ENCODE data around the gene G3BP1.
"Not testable (repeated sequence)": the region's sequence is repeated elsewhere in the genome, so short reads cannot be mapped to it uniquely, and the experiment has no call there.

The G3BP1 gene

GRCh38 chr5:151800532-151800931 is 28.8 kb downstream of the G3BP1 start:
- no peak for DNase-seq

GRCh38 chr5:151805414-151806223 is 33.9 kb downstream of the G3BP1 start:
- peak; percentile 38 for DNase-seq

GRCh38 chr5:151808451-151809169 is 36.9 kb downstream of the G3BP1 start:
- DNase-seq, result no peak

- peak; percentile 27 for DNase-seq
Observed at GRCh38 chr5:151810449-151810848, 38.7 kb downstream of the G3BP1 start.

- DNase-seq, result no peak
Observed at GRCh38 chr5:151810897-151811296, 39.1 kb downstream of the G3BP1 start.

GRCh38 chr5:151811593-151812321 is 40.0 kb downstream of the G3BP1 start:
- DNase-seq, result no peak

- DNase-seq, result peak; percentile 42
Observed at GRCh38 chr5:151812757-151813309, 41.1 kb downstream of the G3BP1 start.

- DNase-seq, result no peak
Observed at GRCh38 chr5:151815051-151815450, 43.3 kb downstream of the G3BP1 start.

GRCh38 chr5:151819830-151820229 is 48.1 kb downstream of the G3BP1 start:
- DNase-seq, result no peak

GRCh38 chr5:151820271-151820670 is 48.5 kb downstream of the G3BP1 start:
- DNase-seq, result no peak

- DNase-seq, result no peak
Observed at GRCh38 chr5:151820903-151821302, 49.1 kb downstream of the G3BP1 start.

GRCh38 chr5:151822141-151822540 is 50.4 kb downstream of the G3BP1 start:
- DNase-seq, result no peak

GRCh38 chr5:151825445-151825844 is 53.7 kb downstream of the G3BP1 start:
- DNase-seq, result peak; percentile 75

GRCh38 chr5:151829370-151829769 is 57.6 kb downstream of the G3BP1 start:
- no peak for DNase-seq

- not testable (repeated sequence) for DNase-seq
Observed at GRCh38 chr5:151832843-151833242, 61.1 kb downstream of the G3BP1 start.

GRCh38 chr5:151846765-151847164 is 75.0 kb downstream of the G3BP1 start:
- no peak for DNase-seq

GRCh38 chr5:151847871-151848270 is 76.1 kb downstream of the G3BP1 start:
- no peak for DNase-seq

- DNase-seq, result no peak
Observed at GRCh38 chr5:151855701-151856100, 83.9 kb downstream of the G3BP1 start.

GRCh38 chr5:151856861-151857260 is 85.1 kb downstream of the G3BP1 start:
- DNase-seq, result no peak

GRCh38 chr5:151860867-151861266 is 89.1 kb downstream of the G3BP1 start:
- DNase-seq, result not testable (repeated sequence)
